ENCODE data around the gene RPL10A.
A peak's percentile ranks its signal among the peaks of the same experiment; 100 is the strongest.

The RPL10A gene

GRCh38 chr6:35443341-35444030 is 24.7 kb upstream of the RPL10A start:
- TF ChIP-seq CTCF (IDR thresholded peaks at IDR 0.05; ENCODE audit: insufficient read depth, low read length, missing control alignments), result no peak
- POLR2A ChIA-PET, result interaction anchor here (0.5 kb wide), 1 partner anchor 25 kb away, joined by 3 read pairs; the partner anchor contains the start of gene RPL10A
- DNase-seq (ENCODE audit: low read depth, low spot score), result no peak
- H3K4me3 ChIP-seq (ENCODE audit: low read depth, low read length), result no peak overlapping the region
- CTCF ChIA-PET, result interaction anchor here (0.7 to 14.6 kb wide), 4 partner anchors 10 to 98 kb away, joined by 3 to 430 read pairs (median 176); partner anchors contain the start of gene PPARD

GRCh38 chr6:35445691-35446090 is 22.5 kb upstream of the RPL10A start:
- no peak for DNase-seq (ENCODE audit: low read depth, low spot score)
- POLR2A ChIA-PET, result no interaction called here
- H3K4me3 ChIP-seq (ENCODE audit: low read depth, low read length), result no peak overlapping the region
- no peak for TF ChIP-seq CTCF (IDR thresholded peaks at IDR 0.05; ENCODE audit: insufficient read depth, low read length, missing control alignments)
- CTCF ChIA-PET, result interaction anchor here (6.9 to 14.6 kb wide), 4 partner anchors 28 to 149 kb away, joined by 54 to 430 read pairs (median 214); partner anchors contain the start of genes DEF6 and PPARD

GRCh38 chr6:35448191-35448590 is 20.0 kb upstream of the RPL10A start:
- H3K4me3 ChIP-seq (ENCODE audit: low read depth, low read length), result no peak overlapping the region
- CTCF ChIA-PET, result interaction anchor here (0.6 to 14.6 kb wide), 21 partner anchors 11 to 339 kb away, joined by 3 to 430 read pairs (median 10); partner anchors contain the start of genes DEF6, PPARD and RPL10A
- no peak for DNase-seq (ENCODE audit: low read depth, low spot score)
- POLR2A ChIA-PET, result interaction anchor here (1.6 kb wide), 1 partner anchor 106 kb away, joined by 7 read pairs; the partner anchor contains the start of gene PPARD
- no peak for TF ChIP-seq CTCF (IDR thresholded peaks at IDR 0.05; ENCODE audit: insufficient read depth, low read length, missing control alignments)

- ChIA-PET CTCF (interaction anchor here (0.6 to 14.6 kb wide), 32 partner anchors 9 to 231 kb away, joined by 3 to 430 read pairs (median 7); partner anchors contain the start of genes DEF6, PPARD and RPL10A), POLR2A (interaction anchor here (0.9 to 1.6 kb wide), 2 partner anchors 19 to 107 kb away, joined by 3 to 7 read pairs; partner anchors contain the start of genes PPARD and RPL10A)
- peak; percentile 40 for TF ChIP-seq CTCF (IDR thresholded peaks at IDR 0.05; ENCODE audit: insufficient read depth, low read length, missing control alignments)
- DNase-seq (ENCODE audit: low read depth, low spot score), result no peak
- no peak overlapping the region for H3K4me3 ChIP-seq (ENCODE audit: low read depth, low read length)
Measured at GRCh38 chr6:35449287-35449881, 18.8 kb upstream of the RPL10A start.

- TF ChIP-seq CTCF (IDR thresholded peaks at IDR 0.05; ENCODE audit: insufficient read depth, low read length, missing control alignments), result no peak
- POLR2A ChIA-PET, result interaction anchor here (0.7 kb wide), 1 partner anchor 22 kb away, joined by 4 read pairs; no protein-coding TSS in a partner anchor
- CTCF ChIA-PET, result interaction anchor here (0.8 to 14.6 kb wide), 16 partner anchors 15 to 193 kb away, joined by 3 to 430 read pairs (median 6); partner anchors contain the start of genes DEF6, PPARD and RPL10A
- DNase-seq (ENCODE audit: low read depth, low spot score), result no peak
- peak overlapping the region; percentile 52 for H3K4me3 ChIP-seq (ENCODE audit: low read depth, low read length)
Measured at GRCh38 chr6:35451354-35452182, 16.6 kb upstream of the RPL10A start.

Measured in AG04449 (cell line).